ENCODE measurements around the gene BAZ1B. TPM values are rescaled to one million over a fixed set of nuclear protein-coding genes. Genes with fewer than 3 reads are reported as not detected.
"Not testable (repeated sequence)": the region's sequence is repeated elsewhere in the genome, so short reads cannot be mapped to it uniquely, and the experiment has no call there.

Gene BAZ1B
- total RNA-seq, 1 experiment from 2014 or later = 44.6 TPM

GRCh38 chr7:73478549-73478948 is 43.5 kb downstream of the BAZ1B start:
- CTCF ChIA-PET = no interaction called here

DNA sequence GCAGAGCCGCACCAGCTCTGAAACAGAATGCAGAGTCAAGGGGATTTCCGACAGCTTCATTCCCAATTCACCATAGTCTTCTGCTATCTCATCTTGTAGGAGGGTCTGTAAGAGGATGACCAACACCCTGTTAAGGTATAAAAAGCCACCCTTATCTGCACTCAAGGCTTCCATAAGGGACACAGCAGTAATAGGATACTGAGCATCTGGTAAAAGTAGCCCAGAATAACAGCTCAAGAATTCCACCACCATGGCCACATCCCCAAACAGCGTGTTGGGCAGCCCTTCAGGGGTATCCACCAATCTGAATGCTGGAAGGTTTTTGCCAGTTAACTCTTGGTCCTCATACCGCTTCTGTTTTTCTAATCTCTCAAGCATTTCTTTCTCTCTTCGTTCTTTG is 44.7 kb downstream of the BAZ1B start:
- no peak overlapping the region for H3K4me3 Mint-ChIP-seq (ENCODE audit: low read depth, unreplicated experiment)
- H3K36me3 Mint-ChIP-seq (ENCODE audit: insufficient read depth, unreplicated experiment) = peaks cover 40% of the 10 kb centered on the region
- no peaks in the 10 kb centered on the region for H3K9me3 Mint-ChIP-seq (ENCODE audit: low read depth, unreplicated experiment)
- TF ChIP-seq CTCF (IDR thresholded peaks at IDR 0.05; ENCODE audit: unreplicated experiment) = no peak
- no peaks in the 10 kb centered on the region for H3K4me1 Mint-ChIP-seq (ENCODE audit: low read depth, unreplicated experiment)
- H3K27me3 Mint-ChIP-seq (ENCODE audit: unreplicated experiment) = no peaks in the 10 kb centered on the region
- no peak overlapping the region for H3K27ac Mint-ChIP-seq (ENCODE audit: unreplicated experiment)
- no peak for DNase-seq
- CTCF ChIA-PET = no interaction called here
- BruUV-seq (replicated peaks) = TSS peak; percentile 85
- intact Hi-C loops (cut with micrococcal nuclease; ENCODE audit: unreplicated experiment) = no loop called here

More at GRCh38 chr7:73478549-73478948, 43.5 kb downstream of the BAZ1B start:
- no peak overlapping the region for H3K4me3 Mint-ChIP-seq (ENCODE audit: low read depth, unreplicated experiment)
- no peaks in the 10 kb centered on the region for H3K4me1 Mint-ChIP-seq (ENCODE audit: low read depth, unreplicated experiment)
- no peak for TF ChIP-seq CTCF (IDR thresholded peaks at IDR 0.05; ENCODE audit: unreplicated experiment)
- no peaks in the 10 kb centered on the region for H3K9me3 Mint-ChIP-seq (ENCODE audit: low read depth, unreplicated experiment)
- H3K27ac Mint-ChIP-seq (ENCODE audit: unreplicated experiment) = no peak overlapping the region
- no peak for DNase-seq
- no TSS peak for BruUV-seq (replicated peaks)
- no peaks in the 10 kb centered on the region for H3K27me3 Mint-ChIP-seq (ENCODE audit: unreplicated experiment)
- intact Hi-C loops (cut with micrococcal nuclease; ENCODE audit: unreplicated experiment) = no loop called here
- H3K36me3 Mint-ChIP-seq (ENCODE audit: insufficient read depth, unreplicated experiment) = peaks cover 47% of the 10 kb centered on the region

- Mint-ChIP-seq H3K9me3 (ENCODE audit: low read depth, unreplicated experiment) (no peaks in the 10 kb centered on the region), H3K27ac (ENCODE audit: unreplicated experiment) (no peak overlapping the region), H3K27me3 (ENCODE audit: unreplicated experiment) (no peaks in the 10 kb centered on the region), H3K36me3 (ENCODE audit: insufficient read depth, unreplicated experiment) (peaks cover 10% of the 10 kb centered on the region), H3K4me1 (ENCODE audit: low read depth, unreplicated experiment) (no peaks in the 10 kb centered on the region), H3K4me3 (ENCODE audit: low read depth, unreplicated experiment) (no peak overlapping the region)
- CTCF ChIA-PET = no interaction called here
- intact Hi-C loops (cut with micrococcal nuclease; ENCODE audit: unreplicated experiment) = no loop called here
- BruUV-seq (replicated peaks) = no TSS peak
- DNase-seq = no peak
- TF ChIP-seq CTCF (IDR thresholded peaks at IDR 0.05; ENCODE audit: unreplicated experiment) = no peak
These were observed 51.9 kb downstream of the BAZ1B start for GRCh38 chr7:73470208-73470607.

GRCh38 chr7:73467046-73467445 is 55.0 kb downstream of the BAZ1B start:
- H3K9me3 Mint-ChIP-seq (ENCODE audit: low read depth, unreplicated experiment); BruUV-seq (replicated peaks); CTCF ChIA-PET; H3K27ac Mint-ChIP-seq (ENCODE audit: unreplicated experiment); H3K4me3 Mint-ChIP-seq (ENCODE audit: low read depth, unreplicated experiment); H3K27me3 Mint-ChIP-seq (ENCODE audit: unreplicated experiment); intact Hi-C loops (cut with micrococcal nuclease; ENCODE audit: unreplicated experiment); DNase-seq; H3K4me1 Mint-ChIP-seq (ENCODE audit: low read depth, unreplicated experiment): not testable (repeated sequence)
- H3K36me3 Mint-ChIP-seq (ENCODE audit: insufficient read depth, unreplicated experiment) = peaks cover 28% of the 10 kb centered on the region

DNA sequence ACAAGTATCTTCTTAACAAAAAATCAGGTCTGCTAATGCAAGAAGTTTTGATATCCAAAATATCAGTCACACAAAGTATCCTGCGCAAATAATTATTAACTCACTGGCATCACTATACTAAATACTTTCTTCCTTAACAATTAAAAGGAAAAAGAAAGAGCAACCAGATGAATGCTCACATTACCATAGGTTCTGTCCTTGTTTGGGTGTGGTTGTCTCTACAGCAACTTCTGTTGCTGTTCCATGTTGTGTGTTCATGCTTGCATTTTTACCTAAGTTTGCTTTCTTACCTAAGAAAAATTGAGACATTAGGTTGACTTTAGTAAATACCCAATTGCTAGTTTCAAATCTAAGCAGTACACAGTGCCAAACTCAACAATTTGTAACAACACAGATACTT is 56.0 kb downstream of the BAZ1B start:
- Mint-ChIP-seq H3K9me3 (ENCODE audit: low read depth, unreplicated experiment) (no peaks in the 10 kb centered on the region), H3K27ac (ENCODE audit: unreplicated experiment) (no peak overlapping the region), H3K4me1 (ENCODE audit: low read depth, unreplicated experiment) (no peaks in the 10 kb centered on the region), H3K36me3 (ENCODE audit: insufficient read depth, unreplicated experiment) (peaks cover 28% of the 10 kb centered on the region), H3K27me3 (ENCODE audit: unreplicated experiment) (no peaks in the 10 kb centered on the region), H3K4me3 (ENCODE audit: low read depth, unreplicated experiment) (no peak overlapping the region)
- BruUV-seq (replicated peaks) = no TSS peak
- CTCF ChIA-PET = no interaction called here
- no peak for TF ChIP-seq CTCF (IDR thresholded peaks at IDR 0.05; ENCODE audit: unreplicated experiment)
- no peak for DNase-seq
- intact Hi-C loops (cut with micrococcal nuclease; ENCODE audit: unreplicated experiment) = no loop called here

Measured in Calu3 (cell line).